Peyer's patch (tissue), 4 donors: ENCODE data around the gene OR1S1. TPM values are rescaled to one million over a fixed set of nuclear protein-coding genes. Genes with fewer than 3 reads are reported as not detected.
A peak's percentile ranks its signal among the peaks of the same experiment; 100 is the strongest.

Source experiments
- DNase-seq, 3 donors: peaks; one replicate each; pipeline ENCODE4 v3.0.0-alpha.2; 2017 to 2019
- H3K27ac ChIP-seq, 4 donors: fragments of 200-600 bp; sonication (generic); one replicate each; pipeline ENCODE4 v1.5.1; 2016 to 2019
- H3K27me3 ChIP-seq, 2 donors: fragments of 200-600 bp; sonication (generic); one replicate each; pipeline ENCODE4 v1.5.1; 2019
- H3K36me3 ChIP-seq, 3 donors: fragments of 200-600 bp; sonication (generic); one replicate each; pipeline ENCODE4 v1.5.1; 2016 to 2019
- H3K4me1 ChIP-seq, 4 donors: fragments of 200-600 bp; sonication (generic); one replicate each; pipeline ENCODE4 v1.5.1; 2016 to 2019
- H3K4me3 ChIP-seq, 4 donors: fragments of 200-600 bp; sonication (generic); 1 replicate in 3 of 4; 2 replicates in 1 of 4; pipeline ENCODE4 v1.5.1; 2016 to 2019; ENCODE audit warnings: mild to moderate bottlenecking in 1 of 4
- H3K9me3 ChIP-seq, 4 donors: fragments of 200-600 bp; sonication (generic); one replicate each; pipeline ENCODE4 v1.5.1; 2016 to 2019; ENCODE audit warnings: mild to moderate bottlenecking in 1 of 4
- POLR2A ChIP-seq, 2 donors: fragments of 450-650 bp; IDR thresholded peaks; one replicate each; pipeline ENCODE4 v1.5.1; 2017; ENCODE audit warnings: antibody characterized with exemption in 2 of 2, mild to moderate bottlenecking in 2 of 2, moderate library complexity in 2 of 2
- total RNA-seq, 4 donors: library from RNA; depleted of rRNA; stranded (reverse); fragments of >200 nt; gene quantifications; one replicate each; pipeline ENCODE4 v1.1.0, GENCODE V29; 2016
- TF ChIP-seq, protein P1 (sequence below), 6 experiments: fragments of 450-650 bp in 4 of 6; fragments of 200-600 bp in 2 of 6; sonication (generic) in 1 of 6; IDR thresholded peaks; one replicate each; pipeline ENCODE4 v1.5.1; 2017 to 2019; ENCODE audit warnings: antibody characterized with exemption in 6 of 6, mild to moderate bottlenecking in 3 of 6, moderate library complexity in 1 of 6

The OR1S1 gene
- total RNA-seq, 4 donors from 2014 or later: not detected

GRCh38 chr11:58179648-58180047, 32.9 kb upstream of the OR1S1 start:
- no peaks in the 10 kb centered on the region for H3K9me3 ChIP-seq
- no peaks in the 10 kb centered on the region for H3K36me3 ChIP-seq
- H3K4me3 ChIP-seq: no peak overlapping the region
- no peak for TF ChIP-seq POLR2A (IDR thresholded peaks at IDR 0.05)
- TF ChIP-seq, protein P1, sequence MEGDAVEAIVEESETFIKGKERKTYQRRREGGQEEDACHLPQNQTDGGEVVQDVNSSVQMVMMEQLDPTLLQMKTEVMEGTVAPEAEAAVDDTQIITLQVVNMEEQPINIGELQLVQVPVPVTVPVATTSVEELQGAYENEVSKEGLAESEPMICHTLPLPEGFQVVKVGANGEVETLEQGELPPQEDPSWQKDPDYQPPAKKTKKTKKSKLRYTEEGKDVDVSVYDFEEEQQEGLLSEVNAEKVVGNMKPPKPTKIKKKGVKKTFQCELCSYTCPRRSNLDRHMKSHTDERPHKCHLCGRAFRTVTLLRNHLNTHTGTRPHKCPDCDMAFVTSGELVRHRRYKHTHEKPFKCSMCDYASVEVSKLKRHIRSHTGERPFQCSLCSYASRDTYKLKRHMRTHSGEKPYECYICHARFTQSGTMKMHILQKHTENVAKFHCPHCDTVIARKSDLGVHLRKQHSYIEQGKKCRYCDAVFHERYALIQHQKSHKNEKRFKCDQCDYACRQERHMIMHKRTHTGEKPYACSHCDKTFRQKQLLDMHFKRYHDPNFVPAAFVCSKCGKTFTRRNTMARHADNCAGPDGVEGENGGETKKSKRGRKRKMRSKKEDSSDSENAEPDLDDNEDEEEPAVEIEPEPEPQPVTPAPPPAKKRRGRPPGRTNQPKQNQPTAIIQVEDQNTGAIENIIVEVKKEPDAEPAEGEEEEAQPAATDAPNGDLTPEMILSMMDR (IDR thresholded peaks at IDR 0.05): no peak
- H3K4me1 ChIP-seq: no peaks in the 10 kb centered on the region
- H3K27me3 ChIP-seq: no peaks in the 10 kb centered on the region
- DNase-seq: no peak
- H3K27ac ChIP-seq: no peak overlapping the region

DNA sequence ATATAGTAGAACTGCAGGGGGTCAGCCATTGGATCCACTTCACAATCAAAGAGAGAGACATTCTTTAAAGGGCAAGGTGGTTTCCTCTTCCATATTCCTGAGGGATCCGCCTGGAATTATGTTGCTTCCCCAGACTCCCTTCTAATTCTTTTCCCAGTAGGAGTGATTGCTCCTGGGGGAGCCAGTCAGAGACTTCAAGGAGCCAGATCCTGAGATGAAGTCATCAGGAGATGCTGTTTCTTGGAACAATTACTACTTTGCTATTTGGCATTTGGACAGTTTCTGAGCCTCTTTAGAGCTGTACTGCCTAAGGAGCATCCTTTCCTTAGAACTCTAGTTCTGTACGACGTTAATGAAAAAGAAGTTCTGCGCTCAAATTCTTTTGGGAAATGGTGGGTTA, 25.6 kb upstream of the OR1S1 start:
- H3K4me1 ChIP-seq: peaks cover 0 to 4% (median 0%) of the 10 kb centered on the region in 4 donors
- H3K36me3 ChIP-seq: no peaks in the 10 kb centered on the region
- H3K27ac ChIP-seq: no peak overlapping the region
- no peaks in the 10 kb centered on the region for H3K9me3 ChIP-seq
- no peak for DNase-seq
- H3K27me3 ChIP-seq: no peaks in the 10 kb centered on the region
- TF ChIP-seq POLR2A (IDR thresholded peaks at IDR 0.05): no peak
- TF ChIP-seq, protein P1 (IDR thresholded peaks at IDR 0.05): no peak
- no peak overlapping the region for H3K4me3 ChIP-seq

GRCh38 chr11:58188770-58189169, 23.8 kb upstream of the OR1S1 start, which contains the start of gene OR9Q2:
OR9Q2 (plus strand) TSS chr11:58189070; CDS start chr11:58190491, 1,421 bp downstream.
- H3K27ac ChIP-seq: no peak within 1 kb of the TSS
- H3K4me3 ChIP-seq: no peak within 1 kb of the TSS
- no peaks in the 10 kb centered on the region for H3K9me3 ChIP-seq
- no peak for DNase-seq
- H3K27me3 ChIP-seq: no peaks in the 10 kb centered on the region
- TF ChIP-seq POLR2A (IDR thresholded peaks at IDR 0.05): no peak
- TF ChIP-seq, protein P1 (IDR thresholded peaks at IDR 0.05): no peak
- H3K36me3 ChIP-seq: no peaks in the 10 kb centered on the region
- peaks cover 0 to 12% (median 3%) of the 10 kb centered on the region in 4 donors for H3K4me1 ChIP-seq

DNA sequence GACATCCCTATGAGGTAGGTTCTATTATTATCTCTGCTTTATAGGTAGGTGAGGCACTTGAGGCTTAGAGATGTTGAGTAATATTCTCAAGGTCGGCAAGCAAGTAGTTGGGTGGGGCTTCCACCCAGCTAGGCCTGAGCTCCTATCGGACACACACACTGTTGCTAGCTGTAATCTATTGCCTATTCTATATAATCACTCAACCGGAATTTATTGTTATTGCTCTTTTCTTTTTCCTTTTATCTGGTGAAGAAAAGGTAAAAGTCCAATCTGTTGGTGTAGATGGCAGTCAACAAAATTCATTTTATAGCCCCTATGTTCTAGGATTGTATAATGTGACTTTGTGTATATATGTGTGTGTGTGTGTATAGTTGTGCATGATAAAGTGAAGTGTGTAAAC, 20.3 kb upstream of the OR1S1 start:
- peak in 2 of 3 donors; percentile 50 to 74 for DNase-seq
- H3K36me3 ChIP-seq: no peaks in the 10 kb centered on the region
- no peaks in the 10 kb centered on the region for H3K9me3 ChIP-seq
- peak overlapping the region in 2 of 4 donors; percentile 77 to 88 for H3K27ac ChIP-seq
- no peak overlapping the region for H3K4me3 ChIP-seq
- TF ChIP-seq POLR2A (IDR thresholded peaks at IDR 0.05): no peak
- TF ChIP-seq, protein P1 (IDR thresholded peaks at IDR 0.05): peak in 3 of 6 experiments; percentile 16 to 36 (median 28)
- H3K27me3 ChIP-seq: no peaks in the 10 kb centered on the region
- H3K4me1 ChIP-seq: peaks cover 0 to 12% (median 5%) of the 10 kb centered on the region in 4 donors

GRCh38 chr11:58193391-58193790, 19.1 kb upstream of the OR1S1 start:
- Histone ChIP-seq H3K27me3 (no peaks in the 10 kb centered on the region), H3K9me3 (no peaks in the 10 kb centered on the region), H3K4me3 (no peak overlapping the region), H3K27ac (peak overlapping the region in 3 of 4 donors; percentile 60 to 88 (median 77)), H3K36me3 (no peaks in the 10 kb centered on the region), H3K4me1 (peaks cover 0 to 12% (median 5%) of the 10 kb centered on the region in 4 donors)
- TF ChIP-seq, protein P1 (IDR thresholded peaks at IDR 0.05): no peak
- TF ChIP-seq POLR2A (IDR thresholded peaks at IDR 0.05): no peak
- peak in 1 of 3 donors; percentile 46 for DNase-seq

- H3K4me1 ChIP-seq: peaks cover 0 to 10% (median 4%) of the 10 kb centered on the region in 4 donors
- H3K27me3 ChIP-seq: no peaks in the 10 kb centered on the region
- no peaks in the 10 kb centered on the region for H3K36me3 ChIP-seq
- H3K27ac ChIP-seq: no peak overlapping the region
- TF ChIP-seq POLR2A (IDR thresholded peaks at IDR 0.05): no peak
- TF ChIP-seq, protein P1 (IDR thresholded peaks at IDR 0.05): no peak
- H3K9me3 ChIP-seq: no peaks in the 10 kb centered on the region
- DNase-seq: no peak
- H3K4me3 ChIP-seq: no peak overlapping the region
Measured at GRCh38 chr11:58195939-58196338, 16.6 kb upstream of the OR1S1 start.
